Endodermal cell (in vitro differentiated cells): ENCODE results near the gene TFRC. TPM values are rescaled to one million over a fixed set of nuclear protein-coding genes. Genes with fewer than 3 reads are reported as not detected.

Experiments
- DNase-seq: peaks from one replicate; pipeline ENCODE4 v3.0.0-alpha.2; 2017
- H3K27ac ChIP-seq: 2 replicates; pipeline ENCODE4 v1.5.1; 2013; ENCODE audit warnings: mild to moderate bottlenecking, low read depth, low read length, moderate library complexity
- H3K27me3 ChIP-seq: 2 replicates; pipeline ENCODE4 v1.6.1; 2013; ENCODE audit warnings: mild to moderate bottlenecking, low read length, moderate library complexity; ENCODE audit not compliant: insufficient read depth, control insufficient read depth, poor library complexity, severe bottlenecking
- H3K36me3 ChIP-seq: 2 replicates; pipeline ENCODE4 v1.7.0; 2013; ENCODE audit warnings: mild to moderate bottlenecking, low read length, moderate library complexity; ENCODE audit not compliant: control insufficient read depth, insufficient read depth
- H3K4me1 ChIP-seq: one replicate; pipeline ENCODE4 v1.7.0; 2013; ENCODE audit warnings: low read length; ENCODE audit not compliant: control insufficient read depth, insufficient read depth
- H3K4me3 ChIP-seq: 2 replicates; pipeline ENCODE4 v1.5.1; 2013; ENCODE audit warnings: mild to moderate bottlenecking, low read length, moderate library complexity
- H3K9ac ChIP-seq: 2 replicates; pipeline ENCODE4 v1.6.1; 2013; ENCODE audit warnings: mild to moderate bottlenecking, low read length, moderate library complexity; ENCODE audit not compliant: poor library complexity, severe bottlenecking; ENCODE audit errors: extremely low read depth
- H3K9me3 ChIP-seq: 2 replicates; pipeline ENCODE4 v1.6.1; 2013; ENCODE audit warnings: mild to moderate bottlenecking, low read length, moderate library complexity; ENCODE audit not compliant: control insufficient read depth
- H3K27ac Mint-ChIP-seq: 2 replicates; pipeline ENCODE4 v1.8.0; 2020; ENCODE audit warnings: mixed read lengths
- H3K27me3 Mint-ChIP-seq: 2 replicates; pipeline ENCODE4 v1.8.0; 2021; ENCODE audit warnings: mild to moderate bottlenecking, mixed read lengths; ENCODE audit not compliant: insufficient read depth
- H3K36me3 Mint-ChIP-seq: 2 replicates; pipeline ENCODE4 v1.8.0; 2020; ENCODE audit warnings: low read depth, mixed read lengths
- H3K4me1 Mint-ChIP-seq: 2 replicates; pipeline ENCODE4 v1.8.0; 2020; ENCODE audit warnings: mixed read lengths
- H3K4me3 Mint-ChIP-seq: 2 replicates; pipeline ENCODE4 v1.8.0; 2020; ENCODE audit warnings: mild to moderate bottlenecking, moderate library complexity, mixed read lengths
- H3K9me3 Mint-ChIP-seq: 2 replicates; pipeline ENCODE4 v1.8.0; 2020; ENCODE audit warnings: mild to moderate bottlenecking, mixed read lengths
- CTCF ChIP-seq: fragments of 200-600 bp; sonication (generic); conservative IDR thresholded peaks from 2 replicates; pipeline ENCODE4 v1.5.0; 2021; ENCODE audit warnings: antibody characterized with exemption, mild to moderate bottlenecking
- WGBS, 2 experiments: methylation state at CpG; one replicate each; pipeline versions ENCODE4 v1.1.5 to v1.1.7; 2013; ENCODE audit warnings: missing lambda C conversion rate in 2 of 2, mixed read lengths in 1 of 2; ENCODE audit not compliant: insufficient coverage in 1 of 2, insufficient read length in 1 of 2; 5-methylcytosine and 5-hydroxymethylcytosine counted together
- total RNA-seq, 2 donors: library from RNA; stranded (reverse); fragmentation: NEBNext Ultra II Directional in 1 of 2; extraction: Animal tissue kit (Norgen Biotek cat#: 25700) in 1 of 2; gene quantifications; 2 replicates in 1 of 2; 3 replicates in 1 of 2; pipeline ENCODE4 v1.2.1, GENCODE V29; 2021

The TFRC gene
- total RNA-seq, 2 donors from 2014 or later, result 69.0 to 90.0 TPM

- Histone ChIP-seq H3K4me3 (no peak overlapping the region), H3K4me1 (peaks cover 4% of the 10 kb centered on the region), H3K36me3 (peaks cover 78% of the 10 kb centered on the region), H3K9me3 (no peaks in the 10 kb centered on the region), H3K27me3 (no peaks in the 10 kb centered on the region), H3K27ac (no peak overlapping the region), H3K9ac (no peak overlapping the region)
- WGBS, 2 experiments, result 94 to 96% methylated on average over 5 to 6 of the region's 6 CpGs
- peaks cover 71% of the 10 kb centered on the region for H3K36me3 Mint-ChIP-seq
- H3K27ac Mint-ChIP-seq, result no peak overlapping the region
- H3K9me3 Mint-ChIP-seq, result no peaks in the 10 kb centered on the region
- H3K4me1 Mint-ChIP-seq, result peaks cover 7% of the 10 kb centered on the region
- DNase-seq, result no peak
- H3K4me3 Mint-ChIP-seq, result no peak overlapping the region
- TF ChIP-seq CTCF, result no peak
- H3K27me3 Mint-ChIP-seq, result no peaks in the 10 kb centered on the region
Observed at GRCh38 chr3:196051282-196052076, 30.4 kb downstream of the TFRC start.

- Histone ChIP-seq H3K9ac (no peak overlapping the region), H3K36me3 (peaks cover 69% of the 10 kb centered on the region), H3K4me3 (no peak overlapping the region), H3K27me3 (no peaks in the 10 kb centered on the region), H3K4me1 (peaks cover 4% of the 10 kb centered on the region), H3K9me3 (no peaks in the 10 kb centered on the region), H3K27ac (no peak overlapping the region)
- no peak overlapping the region for H3K4me3 Mint-ChIP-seq
- no peak for TF ChIP-seq CTCF
- peaks cover 65% of the 10 kb centered on the region for H3K36me3 Mint-ChIP-seq
- no peak for DNase-seq
- WGBS, 2 experiments, result 88 to 92% methylated on average over 2 to 3 of the region's 3 CpGs
- no peaks in the 10 kb centered on the region for H3K9me3 Mint-ChIP-seq
- no peak overlapping the region for H3K27ac Mint-ChIP-seq
- peaks cover 13% of the 10 kb centered on the region for H3K4me1 Mint-ChIP-seq
- H3K27me3 Mint-ChIP-seq, result no peaks in the 10 kb centered on the region
Observed at GRCh38 chr3:196050597-196050996, 31.3 kb downstream of the TFRC start.

- H3K4me3 ChIP-seq, result no peak overlapping the region
- no peak overlapping the region for H3K9ac ChIP-seq
- no peaks in the 10 kb centered on the region for H3K9me3 ChIP-seq
- DNase-seq, result no peak
- Mint-ChIP-seq H3K9me3 (no peaks in the 10 kb centered on the region), H3K27me3 (no peaks in the 10 kb centered on the region), H3K4me1 (peaks cover 15% of the 10 kb centered on the region), H3K36me3 (peaks cover 56% of the 10 kb centered on the region), H3K27ac (no peak overlapping the region), H3K4me3 (no peak overlapping the region)
- H3K27me3 ChIP-seq, result no peaks in the 10 kb centered on the region
- peaks cover 4% of the 10 kb centered on the region for H3K4me1 ChIP-seq
- H3K36me3 ChIP-seq, result peaks cover 59% of the 10 kb centered on the region
- WGBS, 2 experiments, result 85 to 89% methylated on average over 8 to 11 of the region's 11 CpGs
- no peak for TF ChIP-seq CTCF
- H3K27ac ChIP-seq, result no peak overlapping the region
Observed at GRCh38 chr3:196049653-196050052, 32.2 kb downstream of the TFRC start.
